ENCODE results near the gene LTBP1.

GRCh38 chr2:33371304-33372090 lies 424.7 kb downstream of the LTBP1 start:
- TF ChIP-seq CTCF (IDR thresholded peaks at IDR 0.05) = no peak
- TF ChIP-seq POLR2A (IDR thresholded peaks at IDR 0.05) = no peak
